ENCODE measurements around the gene NIPSNAP2. TPM values are rescaled to one million over a fixed set of nuclear protein-coding genes. Genes with fewer than 3 reads are reported as not detected.

Gene NIPSNAP2
- total and polyA plus RNA-seq, 9 donors: 67.7 to 103 (median 82.4) TPM

- no peaks in the 10 kb centered on the region for H3K9me3 ChIP-seq (replicated peaks; ENCODE audit: control insufficient read depth, low read depth, low read length)
- no peak overlapping the region for H3K4me3 ChIP-seq (ENCODE audit: low read length)
- peak; percentile 51 for DNase-seq
- H3K27ac ChIP-seq (ENCODE audit: low read length): peak overlapping the region; percentile 74
- peaks cover 20% of the 10 kb centered on the region for H3K36me3 ChIP-seq (ENCODE audit: control insufficient read depth, insufficient read depth, low read length)
- 100% methylated on average over 1 of the region's 8 CpGs for WGBS (ENCODE audit: insufficient coverage)
- H3K4me1 ChIP-seq (ENCODE audit: control insufficient read depth, insufficient read depth, low read length): peaks cover 24% of the 10 kb centered on the region
- H3K27me3 ChIP-seq (ENCODE audit: control insufficient read depth, insufficient read depth, low read length): no peaks in the 10 kb centered on the region
Observed at GRCh38 chr7:55970978-55971377, 6.6 kb downstream of the NIPSNAP2 start.

GRCh38 chr7:55973747-55974250 lies 9.4 kb downstream of the NIPSNAP2 start:
- Histone ChIP-seq H3K27me3 (ENCODE audit: control insufficient read depth, insufficient read depth, low read length) (no peaks in the 10 kb centered on the region), H3K4me1 (ENCODE audit: control insufficient read depth, insufficient read depth, low read length) (peaks cover 21% of the 10 kb centered on the region), H3K4me3 (ENCODE audit: low read length) (no peak overlapping the region), H3K27ac (ENCODE audit: low read length) (no peak overlapping the region), H3K36me3 (ENCODE audit: control insufficient read depth, insufficient read depth, low read length) (peaks cover 10% of the 10 kb centered on the region), H3K9me3 (replicated peaks; ENCODE audit: control insufficient read depth, low read depth, low read length) (no peaks in the 10 kb centered on the region)
- no peak for DNase-seq
- WGBS (ENCODE audit: insufficient coverage): no CpG with 5 or more reads among the region's 7 CpGs

- Histone ChIP-seq H3K4me3 (ENCODE audit: low read length) (no peak overlapping the region), H3K4me1 (ENCODE audit: control insufficient read depth, insufficient read depth, low read length) (peaks cover 8% of the 10 kb centered on the region), H3K27me3 (ENCODE audit: control insufficient read depth, insufficient read depth, low read length) (no peaks in the 10 kb centered on the region), H3K36me3 (ENCODE audit: control insufficient read depth, insufficient read depth, low read length) (peaks cover 24% of the 10 kb centered on the region), H3K27ac (ENCODE audit: low read length) (no peak overlapping the region), H3K9me3 (replicated peaks; ENCODE audit: control insufficient read depth, low read depth, low read length) (no peaks in the 10 kb centered on the region)
- WGBS (ENCODE audit: insufficient coverage): 100% methylated on average over 3 of the region's 7 CpGs
- DNase-seq: no peak
Observed at GRCh38 chr7:55975988-55976633, 11.7 kb downstream of the NIPSNAP2 start.

GRCh38 chr7:55977831-55978230 lies 13.4 kb downstream of the NIPSNAP2 start:
- Histone ChIP-seq H3K36me3 (ENCODE audit: control insufficient read depth, insufficient read depth, low read length) (peaks cover 37% of the 10 kb centered on the region), H3K4me1 (ENCODE audit: control insufficient read depth, insufficient read depth, low read length) (peaks cover 4% of the 10 kb centered on the region)

GRCh38 chr7:55980266-55980665 lies 15.9 kb downstream of the NIPSNAP2 start:
- no peaks in the 10 kb centered on the region for H3K27me3 ChIP-seq (ENCODE audit: control insufficient read depth, insufficient read depth, low read length)
- H3K4me3 ChIP-seq (ENCODE audit: low read length): no peak overlapping the region
- H3K4me1 ChIP-seq (ENCODE audit: control insufficient read depth, insufficient read depth, low read length): peaks cover 4% of the 10 kb centered on the region
- H3K27ac ChIP-seq (ENCODE audit: low read length): no peak overlapping the region
- no peaks in the 10 kb centered on the region for H3K9me3 ChIP-seq (replicated peaks; ENCODE audit: control insufficient read depth, low read depth, low read length)
- 88% methylated on average over 2 of the region's 3 CpGs for WGBS (ENCODE audit: insufficient coverage)
- H3K36me3 ChIP-seq (ENCODE audit: control insufficient read depth, insufficient read depth, low read length): peaks cover 49% of the 10 kb centered on the region
- no peak for DNase-seq

More at GRCh38 chr7:55977831-55978230, 13.4 kb downstream of the NIPSNAP2 start:
- H3K27ac ChIP-seq (ENCODE audit: low read length): no peak overlapping the region
- peak; percentile 24 for DNase-seq
- H3K27me3 ChIP-seq (ENCODE audit: control insufficient read depth, insufficient read depth, low read length): no peaks in the 10 kb centered on the region
- WGBS (ENCODE audit: insufficient coverage): no CpG with 5 or more reads among the region's 4 CpGs
- H3K9me3 ChIP-seq (replicated peaks; ENCODE audit: control insufficient read depth, low read depth, low read length): no peaks in the 10 kb centered on the region
- H3K4me3 ChIP-seq (ENCODE audit: low read length): no peak overlapping the region

- no peaks in the 10 kb centered on the region for H3K9me3 ChIP-seq (replicated peaks; ENCODE audit: control insufficient read depth, low read depth, low read length)
- H3K4me1 ChIP-seq (ENCODE audit: control insufficient read depth, insufficient read depth, low read length): no peaks in the 10 kb centered on the region
- peaks cover 72% of the 10 kb centered on the region for H3K36me3 ChIP-seq (ENCODE audit: control insufficient read depth, insufficient read depth, low read length)
- no CpG with 5 or more reads among the region's 3 CpGs for WGBS (ENCODE audit: insufficient coverage)
- no peak for DNase-seq
- no peaks in the 10 kb centered on the region for H3K27me3 ChIP-seq (ENCODE audit: control insufficient read depth, insufficient read depth, low read length)
- H3K27ac ChIP-seq (ENCODE audit: low read length): no peak overlapping the region
- no peak overlapping the region for H3K4me3 ChIP-seq (ENCODE audit: low read length)
Observed at GRCh38 chr7:55983537-55983936, 19.2 kb downstream of the NIPSNAP2 start.

GRCh38 chr7:55992346-55992745 lies 28.0 kb downstream of the NIPSNAP2 start:
- Histone ChIP-seq H3K27me3 (ENCODE audit: control insufficient read depth, insufficient read depth, low read length) (no peaks in the 10 kb centered on the region), H3K36me3 (ENCODE audit: control insufficient read depth, insufficient read depth, low read length) (peaks cover 54% of the 10 kb centered on the region), H3K9me3 (replicated peaks; ENCODE audit: control insufficient read depth, low read depth, low read length) (no peaks in the 10 kb centered on the region), H3K27ac (ENCODE audit: low read length) (no peak overlapping the region), H3K4me1 (ENCODE audit: control insufficient read depth, insufficient read depth, low read length) (no peaks in the 10 kb centered on the region), H3K4me3 (ENCODE audit: low read length) (no peak overlapping the region)
- no peak for DNase-seq
- no CpG with 5 or more reads among the region's 3 CpGs for WGBS (ENCODE audit: insufficient coverage)

GRCh38 chr7:55996856-55997500 lies 32.6 kb downstream of the NIPSNAP2 start:
- no peaks in the 10 kb centered on the region for H3K9me3 ChIP-seq (replicated peaks; ENCODE audit: control insufficient read depth, low read depth, low read length)
- H3K36me3 ChIP-seq (ENCODE audit: control insufficient read depth, insufficient read depth, low read length): peaks cover 46% of the 10 kb centered on the region
- H3K27me3 ChIP-seq (ENCODE audit: control insufficient read depth, insufficient read depth, low read length): no peaks in the 10 kb centered on the region
- no peaks in the 10 kb centered on the region for H3K4me1 ChIP-seq (ENCODE audit: control insufficient read depth, insufficient read depth, low read length)
- 94% methylated on average over 5 of the region's 8 CpGs for WGBS (ENCODE audit: insufficient coverage)
- no peak overlapping the region for H3K4me3 ChIP-seq (ENCODE audit: low read length)
- DNase-seq: no peak
- no peak overlapping the region for H3K27ac ChIP-seq (ENCODE audit: low read length)

- 84% methylated on average over 4 of the region's 4 CpGs for WGBS (ENCODE audit: insufficient coverage)
- no peak overlapping the region for H3K4me3 ChIP-seq (ENCODE audit: low read length)
- no peaks in the 10 kb centered on the region for H3K9me3 ChIP-seq (replicated peaks; ENCODE audit: control insufficient read depth, low read depth, low read length)
- peaks cover 6% of the 10 kb centered on the region for H3K36me3 ChIP-seq (ENCODE audit: control insufficient read depth, insufficient read depth, low read length)
- no peaks in the 10 kb centered on the region for H3K4me1 ChIP-seq (ENCODE audit: control insufficient read depth, insufficient read depth, low read length)
- no peaks in the 10 kb centered on the region for H3K27me3 ChIP-seq (ENCODE audit: control insufficient read depth, insufficient read depth, low read length)
- DNase-seq: no peak
- H3K27ac ChIP-seq (ENCODE audit: low read length): no peak overlapping the region
Observed at GRCh38 chr7:56003749-56004148, 39.4 kb downstream of the NIPSNAP2 start.

GRCh38 chr7:56007167-56007652 lies 42.8 kb downstream of the NIPSNAP2 start:
- WGBS (ENCODE audit: insufficient coverage): 43% methylated on average over 1 of the region's 4 CpGs
- H3K4me1 ChIP-seq (ENCODE audit: control insufficient read depth, insufficient read depth, low read length): no peaks in the 10 kb centered on the region
- no peaks in the 10 kb centered on the region for H3K27me3 ChIP-seq (ENCODE audit: control insufficient read depth, insufficient read depth, low read length)
- DNase-seq: no peak
- H3K36me3 ChIP-seq (ENCODE audit: control insufficient read depth, insufficient read depth, low read length): no peaks in the 10 kb centered on the region
- H3K9me3 ChIP-seq (replicated peaks; ENCODE audit: control insufficient read depth, low read depth, low read length): no peaks in the 10 kb centered on the region
- H3K4me3 ChIP-seq (ENCODE audit: low read length): no peak overlapping the region
- H3K27ac ChIP-seq (ENCODE audit: low read length): no peak overlapping the region
